GM12874 (cell line): ENCODE data around the gene NFRKB.

Experiments
- CTCF ChIP-seq: IDR thresholded peaks from 2 replicates; pipeline ENCODE4 v1.5.1; 2011; ENCODE audit warnings: low read depth, mild to moderate bottlenecking, control low read depth, low read length, moderate library complexity; ENCODE audit not compliant: insufficient read depth

The NFRKB gene

GRCh38 chr11:129866311-129866710, 29.1 kb downstream of the NFRKB start:
- no peak for TF ChIP-seq CTCF

- TF ChIP-seq CTCF: no peak
Observed at GRCh38 chr11:129865701-129866100, 29.7 kb downstream of the NFRKB start.

DNA sequence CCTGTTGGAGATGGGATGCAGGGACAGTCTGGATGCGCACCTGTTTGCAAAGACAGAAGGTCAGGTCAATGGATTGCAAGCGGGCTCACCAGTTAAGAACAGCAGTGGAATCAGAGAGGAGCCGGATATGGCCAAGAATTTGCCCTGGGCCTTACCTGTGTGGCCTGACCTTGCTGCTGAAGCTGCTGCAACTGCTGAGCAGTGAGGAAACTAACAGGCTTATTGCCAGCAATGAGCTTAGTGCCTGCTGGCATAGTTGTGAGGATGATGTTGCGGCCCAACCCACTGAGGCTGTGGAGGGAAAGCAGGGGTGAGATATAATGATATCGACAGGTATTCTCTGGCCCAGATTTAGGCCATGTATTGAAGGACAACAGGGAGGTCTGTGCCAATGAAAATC, 30.6 kb downstream of the NFRKB start:
- TF ChIP-seq CTCF: no peak

- no peak for TF ChIP-seq CTCF
Observed at GRCh38 chr11:129861702-129862522, 33.5 kb downstream of the NFRKB start.

DNA sequence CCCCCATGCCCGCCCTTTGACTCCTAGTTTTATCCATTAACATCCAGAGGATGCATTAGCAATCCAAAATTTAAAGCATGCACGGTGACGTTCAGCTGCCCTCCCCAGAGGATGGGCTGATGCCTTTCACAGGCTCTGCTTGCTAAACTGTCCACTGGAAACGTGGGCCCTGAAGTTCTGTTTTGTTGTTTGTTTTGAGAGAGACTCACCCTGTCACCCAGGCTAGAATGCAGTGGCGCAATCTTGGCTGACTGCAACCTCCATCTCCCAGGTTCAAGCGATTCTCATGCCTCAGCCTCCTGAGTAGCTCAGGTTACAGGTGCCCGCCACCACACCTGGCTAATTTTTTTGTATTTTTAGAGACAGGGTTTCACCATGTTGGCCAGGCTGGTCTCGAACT, 39.3 kb downstream of the NFRKB start:
- TF ChIP-seq CTCF: no peak

DNA sequence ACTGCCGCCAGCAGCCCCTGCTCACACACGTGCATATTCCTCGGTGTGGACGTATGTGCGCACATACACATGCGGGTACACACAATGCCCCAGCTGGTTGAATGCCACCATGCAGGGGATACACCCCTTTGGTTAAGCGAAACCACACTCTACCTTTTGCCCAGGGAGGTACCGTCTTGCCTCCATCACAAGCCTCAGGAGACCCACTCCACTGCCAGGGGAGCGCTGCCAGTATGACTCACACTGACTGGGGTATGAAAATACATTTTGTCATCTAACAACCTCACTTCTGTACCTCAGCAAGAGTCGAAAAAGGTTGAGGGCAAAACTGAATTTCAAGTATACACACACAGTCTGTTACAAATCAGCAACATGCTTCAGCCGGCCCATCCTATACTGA, 40.3 kb downstream of the NFRKB start:
- no peak for TF ChIP-seq CTCF

DNA sequence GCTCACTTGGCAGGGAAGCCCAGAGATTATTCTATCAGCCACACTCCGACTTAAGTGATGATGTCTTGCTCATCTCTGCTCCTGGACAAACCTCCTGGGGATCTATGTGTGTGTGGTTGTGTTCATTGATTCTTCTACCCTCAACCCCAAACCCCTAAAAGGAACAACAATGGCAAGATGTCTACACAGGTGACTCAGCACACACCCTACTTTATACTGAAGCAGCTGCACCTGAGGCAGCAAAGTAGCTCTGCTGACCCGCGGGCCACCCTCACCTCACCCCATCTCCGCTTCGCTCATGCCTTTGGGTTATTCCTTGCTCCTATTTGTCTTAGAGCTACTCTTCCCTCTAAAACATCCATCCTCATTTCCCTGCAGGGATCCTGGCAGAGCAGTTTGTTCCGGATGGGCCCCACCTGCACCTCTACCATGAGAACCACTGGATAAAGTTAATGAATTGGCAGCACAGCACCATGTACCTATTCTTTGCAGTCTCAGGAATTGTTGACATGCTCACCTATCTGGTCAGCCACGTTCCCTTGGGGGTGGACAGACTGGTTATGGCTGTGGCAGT, 41.1 kb downstream of the NFRKB start:
- no peak for TF ChIP-seq CTCF
